SK-N-SH (cell line): ENCODE data around the gene VRK2. TPM values are rescaled to one million over a fixed set of nuclear protein-coding genes. Genes with fewer than 3 reads are reported as not detected.

Experiments used
- CTCF ChIA-PET: fragments of 300-600, 350-600 bp; formaldehyde crosslinking; extraction: SDS; loops from one replicate; lab custom pipeline; 2021; lab: Yijun Ruan, JAX
- POLR2A ChIA-PET: fragments of 350-600 bp; sonication (Branson Sonifier 250); formaldehyde crosslinking; extraction: SDS; loops from one replicate; lab custom pipeline; 2020; ENCODE audit warnings: antibody characterized with exemption, inconsistent platforms; lab: Yijun Ruan, JAX
- DNase-seq: peaks from one replicate; pipeline ENCODE4 v3.0.0; 2012
- H2AFZ ChIP-seq: fragments of 200-600 bp; sonication (generic); 2 replicates; pipeline ENCODE4 v1.8.1; 2016; ENCODE audit warnings: antibody characterized with exemption, mild to moderate bottlenecking, low read depth
- H3F3A ChIP-seq: fragments of 200-600 bp; sonication (generic); replicated peaks from 2 replicates; pipeline ENCODE3; 2016; ENCODE audit warnings: antibody characterized with exemption, mild to moderate bottlenecking; ENCODE audit not compliant: insufficient read depth
- H3K27ac ChIP-seq, 2 experiments: fragments of 200-500 bp in 1 of 2; fragments of 200-600 bp in 1 of 2; sonication (Bioruptor generic) in 1 of 2; sonication (generic), shearing (Covaris generic) in 1 of 2; 2 replicates each; pipeline versions ENCODE4 v1.5.1 to v1.6.1; 2014 to 2016; ENCODE audit warnings: low read depth in 2 of 2, inconsistent platforms in 1 of 2, low read length in 1 of 2, mild to moderate bottlenecking in 1 of 2, mixed read lengths in 1 of 2
- H3K27me3 ChIP-seq: fragments of 200-600 bp; sonication (generic), shearing (Covaris generic); 2 replicates; pipeline ENCODE4 v1.6.1; 2016; ENCODE audit warnings: mixed run types; ENCODE audit not compliant: insufficient read depth
- H3K36me3 ChIP-seq, 2 experiments: fragments of 200-500 bp in 1 of 2; fragments of 200-600 bp in 1 of 2; sonication (Bioruptor generic) in 1 of 2; sonication (generic) in 1 of 2; replicated peaks in 1 of 2; 2 replicates each; pipeline versions ENCODE3 to v1.5.1; 2014 to 2016; ENCODE audit warnings: low read length in 1 of 2, mild to moderate bottlenecking in 1 of 2; ENCODE audit not compliant: insufficient read depth in 2 of 2, control insufficient read depth in 1 of 2
- H3K4me1 ChIP-seq, 2 experiments: fragments of 200-500 bp in 1 of 2; fragments of 200-600 bp in 1 of 2; sonication (Bioruptor generic) in 1 of 2; sonication (generic), shearing (Covaris generic) in 1 of 2; 2 replicates each; pipeline versions ENCODE4 v1.5.1 to v1.6.1; 2014 to 2016; ENCODE audit warnings: low read depth in 1 of 2, low read length in 1 of 2, mixed run types in 1 of 2; ENCODE audit not compliant: insufficient read depth in 2 of 2, control insufficient read depth in 1 of 2
- H3K4me2 ChIP-seq: fragments of 200-600 bp; sonication (generic), shearing (Covaris generic); 2 replicates; pipeline ENCODE4 v1.6.1; 2017; ENCODE audit warnings: mixed run types
- H3K4me3 ChIP-seq, 2 experiments: fragments of 200-500 bp in 1 of 2; fragments of 200-600 bp in 1 of 2; sonication (Bioruptor generic) in 1 of 2; sonication (generic), shearing (Covaris generic) in 1 of 2; 2 replicates each; pipeline versions ENCODE4 v1.5.1 to v1.8.1; 2014 to 2016; ENCODE audit warnings: low read depth in 2 of 2, inconsistent platforms in 1 of 2, low read length in 1 of 2, mild to moderate bottlenecking in 1 of 2, mixed read lengths in 1 of 2, moderate library complexity in 1 of 2
- H3K79me2 ChIP-seq: fragments of 200-600 bp; sonication (generic); 2 replicates; pipeline ENCODE4 v1.8.1; 2017; ENCODE audit warnings: mild to moderate bottlenecking; ENCODE audit not compliant: insufficient read depth
- H3K9ac ChIP-seq: fragments of 200-600 bp; sonication (generic); 2 replicates; pipeline ENCODE4 v1.6.1; 2017; ENCODE audit warnings: mixed run types
- H3K9me2 ChIP-seq: fragments of 200-600 bp; sonication (generic); 2 replicates; pipeline ENCODE4 v1.6.1; 2017; ENCODE audit warnings: mixed run types
- H3K9me3 ChIP-seq: fragments of 200-600 bp; sonication (generic); 2 replicates; pipeline ENCODE4 v1.6.1; 2017; ENCODE audit warnings: mixed run types, mild to moderate bottlenecking, moderate library complexity
- H4K20me1 ChIP-seq: fragments of 200-600 bp; sonication (generic); 2 replicates; pipeline ENCODE4 v1.6.1; 2017; ENCODE audit warnings: mild to moderate bottlenecking, mixed run types; ENCODE audit not compliant: insufficient read depth
- CTCF ChIP-seq: fragments of 200-600 bp; sonication (generic); IDR thresholded peaks from 2 replicates; pipeline ENCODE4 v1.6.1; 2017; ENCODE audit warnings: antibody characterized with exemption, mild to moderate bottlenecking, moderate library complexity
- ELF1 ChIP-seq: IDR thresholded peaks from 2 replicates; pipeline ENCODE4 v1.4.0; 2012
- EP300 ChIP-seq, 2 experiments: IDR thresholded peaks; 2 replicates each; pipeline versions ENCODE4 v1.4.0 to v1.6.1; 2012; ENCODE audit warnings: borderline replicate concordance in 1 of 2, low read depth in 1 of 2, low read length in 1 of 2
- FOXJ3 ChIP-seq: sonication (generic); formaldehyde crosslinking; IDR thresholded peaks from 2 replicates; pipeline ENCODE4 v1.5.1; 2020; ENCODE audit warnings: mild to moderate bottlenecking, missing genetic modification reagents
- FOXM1 ChIP-seq: IDR thresholded peaks from 2 replicates; pipeline ENCODE4 v1.4.0; 2012; ENCODE audit warnings: low read depth, mild to moderate bottlenecking
- GABPA ChIP-seq: IDR thresholded peaks from 2 replicates; pipeline ENCODE4 v1.4.0; 2012; ENCODE audit warnings: low read depth, mild to moderate bottlenecking
- GATA2 ChIP-seq: sonication (generic); formaldehyde crosslinking; IDR thresholded peaks from 2 replicates; pipeline ENCODE4 v1.5.0; 2020; ENCODE audit warnings: mild to moderate bottlenecking, missing genetic modification reagents
- JUND ChIP-seq: IDR thresholded peaks from 2 replicates; pipeline ENCODE4 v1.4.0; 2012
- MAX ChIP-seq: IDR thresholded peaks from 2 replicates; pipeline ENCODE4 v1.4.0; 2012; ENCODE audit warnings: low read depth
- MEF2A ChIP-seq: IDR thresholded peaks from 2 replicates; pipeline ENCODE4 v1.4.0; 2012; ENCODE audit warnings: low read depth, borderline replicate concordance
- MXI1 ChIP-seq: IDR thresholded peaks from 2 replicates; pipeline ENCODE4 v1.6.1; 2012; ENCODE audit warnings: mild to moderate bottlenecking, low read depth, low read length, improper control_type of control experiment
- NFIC ChIP-seq: IDR thresholded peaks from 2 replicates; pipeline ENCODE4 v1.4.0; 2012; ENCODE audit warnings: borderline replicate concordance
- NRF1 ChIP-seq: IDR thresholded peaks from 2 replicates; pipeline ENCODE4 v1.6.1; 2012; ENCODE audit warnings: low read depth, mild to moderate bottlenecking, low read length
- POLR2AphosphoS5 ChIP-seq: IDR thresholded peaks from 2 replicates; pipeline ENCODE4 v1.6.1; 2012; ENCODE audit warnings: low read depth, low read length
- RXRA ChIP-seq: IDR thresholded peaks from 2 replicates; pipeline ENCODE4 v1.4.0; 2012; ENCODE audit warnings: low read depth, mild to moderate bottlenecking, borderline replicate concordance
- TAF1 ChIP-seq: IDR thresholded peaks from 2 replicates; pipeline ENCODE4 v1.6.1; 2012; ENCODE audit warnings: low read depth, mild to moderate bottlenecking, low read length, moderate library complexity, borderline replicate concordance
- TCF12 ChIP-seq: IDR thresholded peaks from 2 replicates; pipeline ENCODE4 v1.4.0; 2012
- YY1 ChIP-seq: IDR thresholded peaks from 2 replicates; pipeline ENCODE4 v1.4.0; 2012; ENCODE audit warnings: low read depth, mild to moderate bottlenecking
- ZBTB33 ChIP-seq: IDR thresholded peaks from 2 replicates; pipeline ENCODE4 v1.4.0; 2012; ENCODE audit warnings: low read depth, borderline replicate concordance
- WGBS: methylation state at CpG from one replicate; pipeline ENCODE4 v1.1.6; 2017; ENCODE audit warnings: low lambda C conversion rate; 5-methylcytosine and 5-hydroxymethylcytosine counted together
- polyA plus RNA-seq, 3 experiments: library from polyadenylated mRNA; depleted of rRNA; stranded (reverse); fragments of >200 nt; gene quantifications; 2 replicates each; pipeline ENCODE4 v1.2.3, GENCODE V29; 2012

Gene VRK2
- polyA plus RNA-seq, 1 of the 3 experiments (the other 2 are of a cell fraction): not detected

GRCh38 chr2:58180635-58181034, 134.0 kb downstream of the VRK2 start:
- Histone ChIP-seq H3K9me3 (no peaks in the 10 kb centered on the region), H3K4me3 (no peak overlapping the region), H3K27me3 (no peaks in the 10 kb centered on the region), H3K9me2 (no peaks in the 10 kb centered on the region), H3K9ac (no peak overlapping the region), H3K4me2 (no peak overlapping the region), H3K36me3 (peaks cover 0 to 2% of the 10 kb centered on the region in 2 experiments), H3K27ac (no peak overlapping the region), H2AFZ (no peak overlapping the region), H3F3A (no peaks in the 10 kb centered on the region), H3K4me1 (no peaks in the 10 kb centered on the region), H4K20me1 (no peaks in the 10 kb centered on the region), H3K79me2 (no peaks in the 10 kb centered on the region)
- TF ChIP-seq NFIC (no peak), MAX (no peak), EP300 (IDR thresholded peaks at IDR 0.05; ENCODE audit: borderline replicate concordance in 1 of 2, low read depth in 1 of 2, low read length in 1 of 2) (no peak), GABPA (no peak), CTCF (no peak), TAF1 (no peak), NRF1 (no peak), MXI1 (no peak), RXRA (no peak), JUND (no peak), FOXM1 (no peak), ELF1 (no peak), FOXJ3 (no peak), GATA2 (CRISPR knock-in tag) (no peak), YY1 (no peak), TCF12 (no peak), POLR2AphosphoS5 (no peak), ZBTB33 (no peak), MEF2A (no peak)
- ChIA-PET CTCF (no interaction called here), POLR2A (no interaction called here)
- WGBS: 96% methylated on average over 5 of the region's 5 CpGs
- no peak for DNase-seq
